OCI-LY7 (cell line): Measurements from ENCODE around the gene GDI1. TPM values are rescaled to one million over a fixed set of nuclear protein-coding genes. Genes with fewer than 3 reads are reported as not detected.

ENCODE experiments used
- BruUV-seq: library from RNA; stranded (reverse); fragments of 400-500 nt; replicated peaks from 2 replicates; lab custom pipeline; 2021; lab: Mats Ljungman, UMichigan
- CTCF ChIA-PET: fragments of 300-600 bp; sonication (Branson Sonifier 250); formaldehyde crosslinking; loops from one replicate; lab custom pipeline; 2022; ENCODE audit warnings: antibody characterized with exemption; ENCODE audit not compliant: unreplicated experiment; lab: Charles Lee
- POLR2A ChIA-PET: fragments of 300-600 bp; sonication (Branson Sonifier 250); formaldehyde crosslinking; loops from one replicate; lab custom pipeline; 2022; ENCODE audit warnings: antibody characterized with exemption; lab: Charles Lee
- DNase-seq: peaks from one replicate; pipeline ENCODE4 v3.0.0-alpha.2; 2015; ENCODE audit warnings: low spot score
- H2AFZ ChIP-seq: fragments of 200-600 bp; sonication (generic), shearing (Covaris generic); 2 replicates; pipeline ENCODE4 v1.6.1; 2014; ENCODE audit warnings: mild to moderate bottlenecking, antibody characterized with exemption, low read length, moderate library complexity
- H3K27ac ChIP-seq: fragments of 200-600 bp; sonication (generic); 2 replicates; pipeline ENCODE4 v1.5.1; 2014; ENCODE audit warnings: mixed run types, low read depth, mild to moderate bottlenecking, moderate library complexity, low read length, inconsistent platforms; ENCODE audit not compliant: poor library complexity, severe bottlenecking
- H3K36me3 ChIP-seq: fragments of 200-600 bp; sonication (generic); 2 replicates; pipeline ENCODE4 v1.6.1; 2014; ENCODE audit warnings: mild to moderate bottlenecking, antibody characterized with exemption, low read length, moderate library complexity, mixed read lengths; ENCODE audit not compliant: insufficient read depth
- H3K4me1 ChIP-seq: fragments of 200-600 bp; sonication (generic); 2 replicates; pipeline ENCODE4 v1.5.1; 2014; ENCODE audit warnings: mild to moderate bottlenecking, low read length; ENCODE audit not compliant: insufficient read depth, poor library complexity, severe bottlenecking
- H3K4me2 ChIP-seq: fragments of 200-600 bp; sonication (generic); 2 replicates; pipeline ENCODE4 v1.6.1; 2014; ENCODE audit warnings: mild to moderate bottlenecking, low read length
- H3K4me3 ChIP-seq: fragments of 200-600 bp; sonication (generic); 2 replicates; pipeline ENCODE4 v1.5.1; 2014; ENCODE audit warnings: mild to moderate bottlenecking, low read depth, low read length; ENCODE audit not compliant: poor library complexity, severe bottlenecking
- H3K79me2 ChIP-seq: fragments of 200-600 bp; sonication (generic); 2 replicates; pipeline ENCODE4 v1.6.1; 2016; ENCODE audit warnings: low read depth, mild to moderate bottlenecking, low read length, moderate library complexity, mixed read lengths; ENCODE audit not compliant: insufficient read depth
- H3K9me2 ChIP-seq: fragments of 200-600 bp; sonication (generic); 2 replicates; pipeline ENCODE4 v1.6.1; 2016; ENCODE audit warnings: mild to moderate bottlenecking, low read length, mixed read lengths; ENCODE audit not compliant: insufficient read depth
- H3K9me3 ChIP-seq: fragments of 200-600 bp; sonication (generic); 2 replicates; pipeline ENCODE4 v1.6.1; 2014; ENCODE audit warnings: mild to moderate bottlenecking, mixed run types, low read length, mixed read lengths
- H4K20me1 ChIP-seq: fragments of 200-600 bp; sonication (generic); 2 replicates; pipeline ENCODE4 v1.6.1; 2014; ENCODE audit warnings: mild to moderate bottlenecking, antibody characterized with exemption, low read length, moderate library complexity, mixed read lengths; ENCODE audit not compliant: insufficient read depth
- EZH2phosphoT487 ChIP-seq: fragments of 200-600 bp; sonication (generic); IDR thresholded peaks from 2 replicates; pipeline ENCODE4 v1.6.1; 2018; ENCODE audit warnings: low read depth, borderline replicate concordance, mild to moderate bottlenecking, mixed run types, antibody characterized with exemption, low read length, moderate library complexity, mixed read lengths
- intact Hi-C: fragments of 100-400 bp; cut with micrococcal nuclease; formaldehyde crosslinking; loops from one replicate; pipeline ENCODE4 v1.10.0; 2022; ENCODE audit not compliant: unreplicated experiment
- total RNA-seq, 2 experiments: library from RNA; depleted of rRNA in 1 of 2; stranded (reverse); fragments of >200 nt in 1 of 2; shearing (Covaris generic) in 1 of 2; gene quantifications; 2 replicates each; pipeline ENCODE4 v1.2.3, GENCODE V29; 2014 to 2022
- TF ChIP-seq, protein P1 (sequence below): fragments of 200-600 bp; sonication (generic); conservative IDR thresholded peaks from 2 replicates; pipeline ENCODE4 v1.5.1; 2014; ENCODE audit warnings: mild to moderate bottlenecking, antibody characterized with exemption, low read length, moderate library complexity, mixed read lengths

The GDI1 gene
- total RNA-seq, 2 experiments from 2014 or later = 76.6 to 103 TPM

DNA sequence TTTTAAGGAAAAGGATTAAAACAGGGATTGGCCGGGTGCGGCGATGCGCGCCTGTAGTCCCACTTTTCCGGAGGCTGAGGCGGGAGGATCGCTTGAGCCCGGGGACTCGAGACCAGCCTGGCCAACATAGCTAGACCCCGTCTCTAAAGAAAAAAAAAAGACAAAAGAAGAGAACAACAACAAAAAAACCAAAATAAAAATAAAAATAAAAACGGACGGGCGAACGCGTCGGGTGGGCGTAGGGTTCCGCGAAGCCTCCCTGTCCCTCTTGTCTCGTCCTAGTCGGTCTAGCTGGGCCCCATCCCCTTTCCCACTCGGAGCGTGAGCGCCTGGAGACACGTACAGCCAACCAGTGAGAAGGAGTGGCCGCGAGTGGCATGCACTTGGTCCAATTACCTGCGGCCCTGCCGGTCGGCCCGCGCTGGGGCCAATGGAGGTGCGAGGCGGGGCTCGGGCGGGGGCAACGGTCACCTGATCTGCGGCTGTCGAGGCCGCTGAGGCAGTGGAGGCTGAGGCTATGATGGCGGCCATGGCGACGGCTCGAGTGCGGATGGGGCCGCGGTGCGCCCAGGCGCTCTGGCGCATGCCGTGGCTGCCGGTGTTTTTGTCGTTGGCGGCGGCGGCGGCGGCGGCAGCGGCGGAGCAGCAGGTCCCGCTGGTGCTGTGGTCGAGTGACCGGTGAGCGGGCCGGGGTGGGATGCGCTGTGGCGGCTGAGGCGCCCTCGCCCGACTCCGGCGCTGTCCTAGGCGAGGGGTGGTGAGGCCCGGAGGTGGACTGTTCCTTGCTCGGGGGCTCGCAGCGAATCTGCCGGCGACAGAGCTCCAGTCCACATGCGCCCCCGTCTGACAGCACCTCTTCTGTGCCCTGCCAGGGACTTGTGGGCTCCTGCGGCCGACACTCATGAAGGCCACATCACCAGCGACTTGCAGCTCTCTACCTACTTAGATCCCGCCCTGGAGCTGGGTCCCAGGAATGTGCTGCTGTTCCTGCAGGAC, 8.5 kb upstream of the GDI1 start, which contains the start of gene ATP6AP1:
TSS of gene ATP6AP1 (plus strand) at position 502 of the 996 bp plus-strand sequence. CDS start at position 518, 16 bp downstream.
- Histone ChIP-seq H3K36me3 (no peaks in the 10 kb centered on the region), H2AFZ (peak within 1 kb of the TSS; percentile 58; the same call in 1 of the 2 replicates), H3K27ac (peak within 1 kb of the TSS; percentile 47), H3K9me3 (no peaks in the 10 kb centered on the region), H3K79me2 (peaks cover 13% of the 10 kb centered on the region; the same call in 1 of the 2 replicates), H3K4me3 (peak within 1 kb of the TSS; percentile 90), H3K9me2 (no peaks in the 10 kb centered on the region), H3K4me1 (peaks cover 14% of the 10 kb centered on the region), H4K20me1 (no peaks in the 10 kb centered on the region), H3K4me2 (peak within 1 kb of the TSS; percentile 99)
- no TSS peak for BruUV-seq
- intact Hi-C loops = loop anchor here (5.0 kb wide), 1 partner anchor 64 kb away; the partner anchor contains the start of gene SLC10A3
- CTCF ChIA-PET = no interaction called here
- POLR2A ChIA-PET = interaction anchor here (0.7 to 2.2 kb wide), 3 partner anchors 29 to 86 kb away, joined by 3 to 6 read pairs (median 3); partner anchors contain the start of gene SLC10A3
- DNase-seq = peak; percentile 92
- TF ChIP-seq, protein P1, sequence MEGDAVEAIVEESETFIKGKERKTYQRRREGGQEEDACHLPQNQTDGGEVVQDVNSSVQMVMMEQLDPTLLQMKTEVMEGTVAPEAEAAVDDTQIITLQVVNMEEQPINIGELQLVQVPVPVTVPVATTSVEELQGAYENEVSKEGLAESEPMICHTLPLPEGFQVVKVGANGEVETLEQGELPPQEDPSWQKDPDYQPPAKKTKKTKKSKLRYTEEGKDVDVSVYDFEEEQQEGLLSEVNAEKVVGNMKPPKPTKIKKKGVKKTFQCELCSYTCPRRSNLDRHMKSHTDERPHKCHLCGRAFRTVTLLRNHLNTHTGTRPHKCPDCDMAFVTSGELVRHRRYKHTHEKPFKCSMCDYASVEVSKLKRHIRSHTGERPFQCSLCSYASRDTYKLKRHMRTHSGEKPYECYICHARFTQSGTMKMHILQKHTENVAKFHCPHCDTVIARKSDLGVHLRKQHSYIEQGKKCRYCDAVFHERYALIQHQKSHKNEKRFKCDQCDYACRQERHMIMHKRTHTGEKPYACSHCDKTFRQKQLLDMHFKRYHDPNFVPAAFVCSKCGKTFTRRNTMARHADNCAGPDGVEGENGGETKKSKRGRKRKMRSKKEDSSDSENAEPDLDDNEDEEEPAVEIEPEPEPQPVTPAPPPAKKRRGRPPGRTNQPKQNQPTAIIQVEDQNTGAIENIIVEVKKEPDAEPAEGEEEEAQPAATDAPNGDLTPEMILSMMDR = 0 out of 2 replicates have a peak, but pooled peaks have one; percentile 33
- TF ChIP-seq EZH2phosphoT487 = no peak

DNA sequence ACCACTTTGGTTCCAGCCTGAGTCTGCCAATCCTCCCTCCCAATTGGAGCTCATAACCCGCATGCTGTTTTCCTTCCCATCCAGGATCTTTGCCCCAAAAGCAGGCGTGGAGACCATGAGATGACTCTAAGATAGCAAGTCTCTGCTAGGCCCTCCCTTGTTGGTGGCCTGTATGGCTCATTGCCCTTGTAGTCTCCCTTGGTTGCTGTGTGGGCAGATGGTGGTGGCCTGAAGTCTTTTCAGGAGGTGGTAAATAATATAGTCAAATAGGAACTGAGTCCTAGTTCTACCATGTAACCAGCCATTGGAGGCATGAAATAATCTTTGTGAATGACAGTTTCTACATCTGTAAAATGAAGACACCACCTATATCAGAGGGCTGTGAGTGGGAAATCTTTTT, 7.2 kb upstream of the GDI1 start:
- no peak overlapping the region for H3K27ac ChIP-seq
- no peak for DNase-seq
- H3K4me3 ChIP-seq = peak overlapping the region; percentile 90
- no peaks in the 10 kb centered on the region for H3K36me3 ChIP-seq
- ChIA-PET CTCF (no interaction called here), POLR2A (interaction anchor here (0.7 to 2.2 kb wide), 3 partner anchors 47 to 85 kb away, joined by 3 to 6 read pairs (median 4); partner anchors contain the start of gene SLC10A3)
- no peaks in the 10 kb centered on the region for H3K9me3 ChIP-seq
- H4K20me1 ChIP-seq = no peaks in the 10 kb centered on the region
- TF ChIP-seq, protein P1 = no peak
- TF ChIP-seq EZH2phosphoT487 = no peak
- H3K4me2 ChIP-seq = peak overlapping the region; percentile 99
- BruUV-seq = TSS peak; percentile 85
- intact Hi-C loops = loop anchor here (5.0 kb wide), 1 partner anchor 63 kb away; the partner anchor contains the start of gene SLC10A3
- H2AFZ ChIP-seq = no peak overlapping the region
- H3K79me2 ChIP-seq = peaks cover 13% of the 10 kb centered on the region; the same call in 1 of the 2 replicates
- peaks cover 14% of the 10 kb centered on the region for H3K4me1 ChIP-seq
- H3K9me2 ChIP-seq = no peaks in the 10 kb centered on the region
